GM12878 (cell line): Measurements from ENCODE around the gene METTL23.

ENCODE experiments used
- EZH2 ChIP-seq: IDR thresholded peaks from 2 replicates; pipeline ENCODE4 v1.6.1; 2012; ENCODE audit warnings: low read depth, mild to moderate bottlenecking, control low read depth, inconsistent platforms, low read length, borderline replicate concordance; ENCODE audit not compliant: control insufficient read depth
- ZNF24 ChIP-seq: fragments of 450-650 bp; IDR thresholded peaks from 2 replicates; pipeline ENCODE4 v1.6.1; 2017; ENCODE audit warnings: antibody characterized with exemption, mild to moderate bottlenecking
- ZNF384 ChIP-seq: IDR thresholded peaks from 2 replicates; pipeline ENCODE4 v1.6.1; 2012; ENCODE audit warnings: low read depth, mild to moderate bottlenecking, low read length, improper control_type of control experiment, borderline replicate concordance
- ZZZ3 ChIP-seq: IDR thresholded peaks from 2 replicates; pipeline ENCODE4 v1.6.1; 2011; ENCODE audit warnings: low read depth; ENCODE audit not compliant: control insufficient read depth, insufficient read length

DNA sequence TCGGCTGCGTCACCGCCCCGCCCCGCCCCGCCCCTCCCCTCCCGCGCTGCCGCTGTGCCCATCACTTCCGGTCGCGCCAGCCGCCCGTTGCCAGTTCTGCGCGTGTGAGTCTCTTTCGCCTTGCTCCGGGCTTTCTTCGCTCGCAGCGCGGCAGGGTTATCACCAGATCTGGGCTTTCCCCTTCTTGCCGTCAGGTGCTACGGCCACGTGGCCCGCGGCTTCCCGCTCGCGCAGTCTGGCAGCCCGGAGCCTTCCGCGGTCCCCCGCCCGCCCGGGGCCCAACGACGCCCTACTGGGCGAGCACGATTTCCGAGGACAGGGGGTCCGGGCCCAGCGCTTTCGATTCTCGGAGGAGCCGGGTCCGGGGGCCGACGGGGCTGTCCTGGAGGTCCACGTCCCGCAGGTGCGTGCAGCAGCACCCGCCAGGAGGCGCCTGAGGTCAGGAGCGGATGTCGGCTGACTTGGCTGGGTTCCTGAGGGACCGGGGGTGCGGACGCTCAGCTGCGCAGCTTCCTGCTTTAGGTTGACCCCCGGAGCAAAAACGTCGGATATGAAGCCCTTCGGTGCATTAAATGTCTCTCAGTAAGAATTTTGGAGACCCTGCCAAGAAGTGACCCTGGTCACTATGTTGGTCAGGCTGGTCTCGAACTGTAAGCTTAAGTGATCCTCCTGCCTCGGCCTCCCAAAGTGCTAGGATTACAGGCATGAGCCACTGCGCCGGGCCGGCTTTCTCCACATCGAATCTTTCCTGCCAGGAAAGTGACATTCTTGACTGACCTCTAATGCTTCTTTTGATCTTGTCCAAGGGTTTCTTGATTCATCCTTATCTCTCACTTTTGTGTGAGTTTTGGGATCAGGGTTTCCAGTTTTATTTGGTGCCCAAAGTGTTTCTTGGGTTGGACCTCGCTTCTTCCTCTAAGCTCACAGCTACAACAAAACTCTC is at the start of gene METTL23:
- no peak for TF ChIP-seq ZZZ3
- TF ChIP-seq ZNF384: no peak
- TF ChIP-seq EZH2: no peak
- no peak for TF ChIP-seq ZNF24
